HepG2 (cell line): ENCODE results near the gene TRIM43. TPM values are rescaled to one million over a fixed set of nuclear protein-coding genes. Genes with fewer than 3 reads are reported as not detected.
"Not testable (repeated sequence)": the region's sequence is repeated elsewhere in the genome, so short reads cannot be mapped to it uniquely, and the experiment has no call there.

ENCODE experiments used
- ATAC-seq: fragments of 200-7000 bp; cut with Tn5 transposase; 3 replicates; pipeline ENCODE4 v1.9.1; 2020; ENCODE audit warnings: mild to moderate bottlenecking, moderate library complexity
- BruUV-seq: library from RNA; stranded (reverse); fragments of 400-500 nt; replicated peaks from 2 replicates; lab custom pipeline; 2021; lab: Mats Ljungman, UMichigan
- CTCF ChIA-PET: fragments of 300-600 bp; formaldehyde crosslinking; extraction: SDS; loops from one replicate; lab custom pipeline; 2021; ENCODE audit warnings: low total read pairs, inconsistent platforms, low intra/inter-chr PET ratio; lab: Yijun Ruan, JAX
- POLR2A ChIA-PET: fragments of 350-600 bp; sonication (Branson Sonifier 250); formaldehyde crosslinking; loops from one replicate; lab custom pipeline; 2020; ENCODE audit warnings: antibody characterized with exemption, inconsistent platforms; lab: Yijun Ruan, JAX
- DNase-seq: peaks from one replicate; pipeline ENCODE4 v3.0.0-alpha.2; 2015; ENCODE audit warnings: low spot score
- FAIRE-seq: peaks from 3 replicates; lab custom pipeline; 2011; peaks lifted over from hg19 to GRCh38; lab: Jason Lieb, UNC
- H2AFZ ChIP-seq: one replicate; pipeline ENCODE4 v1.6.1; 2011; ENCODE audit warnings: low read length, inconsistent platforms
- H3K27ac ChIP-seq: fragments of 300-600 bp; 3 replicates; pipeline ENCODE4 v1.8.0; 2011; ENCODE audit warnings: mixed run types, mild to moderate bottlenecking, mixed read lengths, low read length, inconsistent platforms; ENCODE audit not compliant: insufficient read depth; ENCODE audit errors: extremely low read length
- H3K27me3 ChIP-seq, 2 experiments: fragments of 200-600 bp in 1 of 2; 2 replicates in 1 of 2; 3 replicates in 1 of 2; pipeline versions ENCODE4 v1.6.0 to v1.8.0; 2011; ENCODE audit warnings: low read length in 2 of 2, mild to moderate bottlenecking in 2 of 2, moderate library complexity in 2 of 2, inconsistent platforms in 1 of 2; ENCODE audit not compliant: insufficient read depth in 2 of 2, control insufficient read depth in 1 of 2
- H3K36me3 ChIP-seq, 2 experiments: fragments of 200-600 bp in 1 of 2; replicated peaks in 1 of 2; 2 replicates in 1 of 2; 3 replicates in 1 of 2; pipeline versions ENCODE4 v1.5.1 to v1.8.0; 2011; ENCODE audit warnings: low read length in 2 of 2, inconsistent platforms in 1 of 2; ENCODE audit not compliant: insufficient read depth in 2 of 2, control insufficient read depth in 1 of 2
- H3K4me1 ChIP-seq: 2 replicates; pipeline ENCODE4 v1.5.1; 2012; ENCODE audit warnings: low read length, inconsistent platforms; ENCODE audit not compliant: insufficient read depth
- H3K4me2 ChIP-seq: 2 replicates; pipeline ENCODE4 v1.6.0; 2011; ENCODE audit warnings: low read depth, low read length, inconsistent platforms
- H3K4me3 ChIP-seq, 3 experiments: fragments of 200-600 bp in 1 of 3; sonication (generic), shearing (Covaris generic) in 1 of 3; replicated peaks in 1 of 3; 2 replicates each; pipeline ENCODE4 v1.5.1; 2011 to 2016; ENCODE audit warnings: low read length in 3 of 3, inconsistent platforms in 2 of 3, low read depth in 2 of 3, mild to moderate bottlenecking in 2 of 3, control low read depth in 1 of 3, mixed read lengths in 1 of 3; ENCODE audit not compliant: insufficient read depth in 1 of 3
- H3K79me2 ChIP-seq: one replicate; pipeline ENCODE4 v1.6.1; 2011; ENCODE audit warnings: low read length, inconsistent platforms; ENCODE audit not compliant: insufficient read depth
- H3K9ac ChIP-seq: 2 replicates; pipeline ENCODE4 v1.6.0; 2011; ENCODE audit warnings: mild to moderate bottlenecking, low read depth, low read length, inconsistent platforms; ENCODE audit not compliant: insufficient read depth
- H3K9me3 ChIP-seq: 2 replicates; pipeline ENCODE4 v1.5.1; 2012; ENCODE audit warnings: mild to moderate bottlenecking, low read length
- H4K20me1 ChIP-seq: 2 replicates; pipeline ENCODE4 v1.6.0; 2011; ENCODE audit warnings: inconsistent platforms, mild to moderate bottlenecking, low read length, moderate library complexity; ENCODE audit not compliant: insufficient read depth
- WGBS: methylation state at CpG from one replicate; pipeline ENCODE4 v1.1.6; 2017; ENCODE audit warnings: low lambda C conversion rate; 5-methylcytosine and 5-hydroxymethylcytosine counted together
- in situ Hi-C: cut with HindIII; loops from 2 replicates; pipeline ENCODE4 v1.10.0; 2017; ENCODE audit warnings: low pct_unique_long_range_greater_than_20kb; ENCODE audit not compliant: extremely low pct_ligation_motif_present
- intact Hi-C: fragments of 100-400 bp; cut with micrococcal nuclease; formaldehyde crosslinking; loops from one replicate; pipeline ENCODE4 v1.10.0; 2022; ENCODE audit not compliant: unreplicated experiment
- polyA plus RNA-seq, 8 experiments: library from polyadenylated mRNA; depleted of rRNA in 3 of 8; stranded (reverse) in 7 of 8; unstranded in 1 of 8; fragments of >200 nt; fragmentation: Illumina TruSeq in 4 of 8; extraction: Trizol in 4 of 8; gene quantifications; 2 replicates each; pipeline versions ENCODE4 v1.2.1 to v1.2.3, GENCODE V29; 2011 to 2016; ENCODE audit warnings: low read depth in 4 of 8, missing spikeins in 1 of 8, mixed read lengths in 1 of 8; ENCODE audit not compliant: insufficient read depth in 1 of 8
- total RNA-seq, 5 experiments: library from RNA; depleted of rRNA; stranded (reverse); fragments of >200 nt; fragmentation: Illumina TruSeq; extraction: Trizol; gene quantifications; 2 replicates each; pipeline ENCODE4 v1.2.3, GENCODE V29; 2016; ENCODE audit warnings: low read depth in 1 of 5

Gene TRIM43
- total and polyA plus RNA-seq, 2 of the 13 experiments (the other 11 are each of a cell fraction or from before 2014, with no cell fraction given), result not detected

GRCh38 chr2:95595012-95595411 is 3.2 kb downstream of the TRIM43 start:
- H3K9ac ChIP-seq, ATAC-seq, H3K4me2 ChIP-seq, POLR2A ChIA-PET, H3K27me3 ChIP-seq, CTCF ChIA-PET, H2AFZ ChIP-seq, H3K4me3 ChIP-seq, FAIRE-seq, H3K79me2 ChIP-seq, H3K36me3 ChIP-seq, H3K9me3 ChIP-seq, H3K27ac ChIP-seq, DNase-seq, in situ Hi-C loops, H3K4me1 ChIP-seq, H4K20me1 ChIP-seq, intact Hi-C loops, BruUV-seq: not testable (repeated sequence)
- WGBS, result 0% methylated on average over 2 of the region's 2 CpGs

GRCh38 chr2:95601301-95601700 is 9.5 kb downstream of the TRIM43 start:
- CTCF ChIA-PET, result not testable (repeated sequence)

GRCh38 chr2:95602146-95602545 is 10.3 kb downstream of the TRIM43 start:
- FAIRE-seq, in situ Hi-C loops, CTCF ChIA-PET: not testable (repeated sequence)

More at GRCh38 chr2:95601301-95601700, 9.5 kb downstream of the TRIM43 start:
- WGBS, result no CpG with 5 or more reads among the region's 4 CpGs
- H3K9ac ChIP-seq, intact Hi-C loops, H3K79me2 ChIP-seq, in situ Hi-C loops, POLR2A ChIA-PET, H3K4me2 ChIP-seq, H2AFZ ChIP-seq, ATAC-seq, FAIRE-seq, BruUV-seq, H3K4me3 ChIP-seq, H4K20me1 ChIP-seq, H3K4me1 ChIP-seq, H3K27ac ChIP-seq, DNase-seq, H3K36me3 ChIP-seq, H3K9me3 ChIP-seq, H3K27me3 ChIP-seq: not testable (repeated sequence)

GRCh38 chr2:95608356-95608755 is 16.6 kb downstream of the TRIM43 start:
- CTCF ChIA-PET, H4K20me1 ChIP-seq, H2AFZ ChIP-seq, intact Hi-C loops, FAIRE-seq, DNase-seq, H3K4me2 ChIP-seq, H3K27me3 ChIP-seq, H3K27ac ChIP-seq, POLR2A ChIA-PET, H3K9me3 ChIP-seq, H3K36me3 ChIP-seq, ATAC-seq, H3K9ac ChIP-seq, H3K4me1 ChIP-seq, BruUV-seq, in situ Hi-C loops, H3K4me3 ChIP-seq, H3K79me2 ChIP-seq: not testable (repeated sequence)
- no CpG with 5 or more reads among the region's 3 CpGs for WGBS

More at GRCh38 chr2:95602146-95602545, 10.3 kb downstream of the TRIM43 start:
- H3K9me3 ChIP-seq, H2AFZ ChIP-seq, H4K20me1 ChIP-seq, ATAC-seq, H3K4me2 ChIP-seq, POLR2A ChIA-PET, BruUV-seq, DNase-seq, H3K27ac ChIP-seq, H3K4me3 ChIP-seq, H3K4me1 ChIP-seq, H3K9ac ChIP-seq, intact Hi-C loops, H3K27me3 ChIP-seq, H3K36me3 ChIP-seq, H3K79me2 ChIP-seq: not testable (repeated sequence)
